HG03095 (cell line): ENCODE data around the gene MIXL1.

ENCODE experiments used
- ATAC-seq: cut with Tn5 transposase; IDR thresholded peaks from one replicate; pipeline ENCODE4 v1.9.1; 2021; ENCODE audit warnings: moderate library complexity; ENCODE audit not compliant: unreplicated experiment

The MIXL1 gene

GRCh38 chr1:226276077-226276682 lies 52.7 kb downstream of the MIXL1 start:
- ATAC-seq: no peak
